Naive thymus-derived CD4-positive, alpha-beta T cell (primary cell): ENCODE measurements around the gene LIMD2. TPM values are rescaled to one million over a fixed set of nuclear protein-coding genes. Genes with fewer than 3 reads are reported as not detected.

Experiments
- ATAC-seq: fragments of 150-1000 bp; cut with Tn5 transposase; 2 replicates; pipeline ENCODE4 v1.10.0; 2021; ENCODE audit warnings: mild to moderate bottlenecking, moderate library complexity
- CTCF ChIA-PET: fragments of 350-600 bp; sonication (Branson Sonifier 250); formaldehyde crosslinking; loops from one replicate; lab custom pipeline; 2021; ENCODE audit warnings: antibody characterized with exemption; lab: Charles Lee
- POLR2A ChIA-PET: fragments of 350-600 bp; sonication (Branson Sonifier 250); formaldehyde crosslinking; loops from one replicate; lab custom pipeline; 2021; ENCODE audit warnings: antibody characterized with exemption, inconsistent platforms; lab: Charles Lee
- DNase-seq, 9 donors: peaks; one replicate each; pipeline versions ENCODE4 v3.0.0 to v3.0.0-alpha.2; 2020 to 2022; ENCODE audit warnings: mixed read lengths in 1 of 9
- H3K27ac ChIP-seq: one replicate; pipeline ENCODE4 v1.7.0; 2013; ENCODE audit warnings: mild to moderate bottlenecking, low read depth, low read length, moderate library complexity
- H3K27me3 ChIP-seq, 2 donors: one replicate each; pipeline ENCODE4 v1.7.0; 2013; ENCODE audit warnings: low read length in 2 of 2, mild to moderate bottlenecking in 2 of 2, moderate library complexity in 2 of 2; ENCODE audit not compliant: control insufficient read depth in 2 of 2, insufficient read depth in 2 of 2
- H3K36me3 ChIP-seq, 3 experiments: 1 replicate in 2 of 3; 2 replicates in 1 of 3; pipeline ENCODE4 v1.7.0; 2013; ENCODE audit warnings: low read length in 3 of 3, mild to moderate bottlenecking in 3 of 3, moderate library complexity in 1 of 3; ENCODE audit not compliant: insufficient read depth in 3 of 3, control insufficient read depth in 2 of 3
- H3K4me1 ChIP-seq, 2 donors: one replicate each; pipeline ENCODE4 v1.7.0; 2013; ENCODE audit warnings: low read length in 2 of 2, mild to moderate bottlenecking in 2 of 2, moderate library complexity in 1 of 2; ENCODE audit not compliant: control insufficient read depth in 2 of 2, insufficient read depth in 2 of 2
- H3K4me3 ChIP-seq: 2 replicates; pipeline ENCODE4 v1.7.0; 2013; ENCODE audit warnings: mild to moderate bottlenecking, low read length
- H3K9me3 ChIP-seq, 3 experiments: 1 replicate in 2 of 3; 2 replicates in 1 of 3; pipeline ENCODE4 v1.7.0; 2013; ENCODE audit warnings: low read length in 3 of 3; ENCODE audit not compliant: control insufficient read depth in 2 of 3
- H3K27ac Mint-ChIP-seq, 9 donors: one replicate each; pipeline ENCODE4 v1.8.0; 2020 to 2022; ENCODE audit warnings: mixed read lengths in 9 of 9, mild to moderate bottlenecking in 8 of 9, moderate library complexity in 5 of 9, inconsistent platforms in 2 of 9
- H3K27me3 Mint-ChIP-seq, 5 donors: one replicate each; pipeline ENCODE4 v1.8.0; 2021 to 2022; ENCODE audit warnings: mixed read lengths in 5 of 5, mild to moderate bottlenecking in 1 of 5
- H3K36me3 Mint-ChIP-seq, 5 donors: one replicate each; pipeline ENCODE4 v1.8.0; 2020 to 2022; ENCODE audit warnings: mixed read lengths in 5 of 5, mild to moderate bottlenecking in 3 of 5, inconsistent platforms in 1 of 5
- H3K4me1 Mint-ChIP-seq, 7 donors: one replicate each; pipeline ENCODE4 v1.8.0; 2020 to 2022; ENCODE audit warnings: mixed read lengths in 7 of 7, mild to moderate bottlenecking in 3 of 7, inconsistent platforms in 1 of 7
- H3K4me3 Mint-ChIP-seq, 10 donors: one replicate each; pipeline ENCODE4 v1.8.0; 2020 to 2022; ENCODE audit warnings: mild to moderate bottlenecking in 10 of 10, mixed read lengths in 10 of 10, moderate library complexity in 6 of 10, inconsistent platforms in 2 of 10
- H3K9me3 Mint-ChIP-seq, 11 donors: one replicate each; pipeline ENCODE4 v1.8.0; 2020 to 2022; ENCODE audit warnings: mixed read lengths in 11 of 11, mild to moderate bottlenecking in 4 of 11, inconsistent platforms in 1 of 11, moderate library complexity in 1 of 11
- intact Hi-C, 2 donors: fragments of 100-400 bp; cut with micrococcal nuclease; formaldehyde crosslinking; loops; one replicate each; pipeline ENCODE4 v1.15.1; 2023
- polyA plus RNA-seq, 2 donors: library from polyadenylated mRNA; unstranded; fragments of 300-500 nt; fragmentation: Illumina TruSeq; gene quantifications; one replicate each; pipeline ENCODE4 v1.2.3, GENCODE V29; 2021
- total RNA-seq, 6 experiments: library from RNA in 5 of 6; stranded (reverse) in 5 of 6; gene quantifications; 1 replicate in 5 of 6; 2 replicates in 1 of 6; pipeline ENCODE4 v1.2.3 and lab custom pipeline; 2021 to 2026

The LIMD2 gene
- total and polyA plus RNA-seq, 7 experiments from 2014 or later: 542 to 937 (median 595) TPM

- Histone ChIP-seq H3K27ac (peak overlapping the region; percentile 93), H3K9me3 (no peaks in the 10 kb centered on the region), H3K4me1 (peaks cover 41 to 44% of the 10 kb centered on the region in 2 donors), H3K27me3 (no peaks in the 10 kb centered on the region), H3K36me3 (peaks cover 6 to 56% (median 24%) of the 10 kb centered on the region in 3 experiments), H3K4me3 (peak overlapping the region; percentile 81)
- Mint-ChIP-seq H3K27ac (peak overlapping the region; percentile 89 to 100 (median 99)), H3K36me3 (peaks cover 3 to 33% (median 24%) of the 10 kb centered on the region in 5 donors), H3K4me1 (peaks cover 45 to 62% (median 47%) of the 10 kb centered on the region in 7 donors), H3K27me3 (no peaks in the 10 kb centered on the region), H3K9me3 (peaks cover 0 to 11% (median 0%) of the 10 kb centered on the region in 11 donors), H3K4me3 (peak overlapping the region; percentile 83 to 100 (median 98))
- peak in 8 of 9 donors; percentile 23 to 64 (median 54) for DNase-seq
- POLR2A ChIA-PET: interaction anchor here (0.7 to 7.5 kb wide), 21 partner anchors 10 to 449 kb away, joined by 3 to 810 read pairs (median 14); partner anchors contain the start of genes CCDC47, DDX42, FTSJ3 and MAP3K3
- ATAC-seq: no peak
- intact Hi-C loops: loop anchor here (5.0 kb wide), 2 partner anchors 84 to 269 kb away; no protein-coding TSS in a partner anchor
- CTCF ChIA-PET: interaction anchor here (0.9 to 7.8 kb wide), 4 partner anchors 13 to 132 kb away, joined by 3 to 198 read pairs (median 6); partner anchors contain the start of genes CCDC47 and DDX42
These were observed 3.5 kb downstream of the LIMD2 start for GRCh38 chr17:63696381-63696961.

DNA sequence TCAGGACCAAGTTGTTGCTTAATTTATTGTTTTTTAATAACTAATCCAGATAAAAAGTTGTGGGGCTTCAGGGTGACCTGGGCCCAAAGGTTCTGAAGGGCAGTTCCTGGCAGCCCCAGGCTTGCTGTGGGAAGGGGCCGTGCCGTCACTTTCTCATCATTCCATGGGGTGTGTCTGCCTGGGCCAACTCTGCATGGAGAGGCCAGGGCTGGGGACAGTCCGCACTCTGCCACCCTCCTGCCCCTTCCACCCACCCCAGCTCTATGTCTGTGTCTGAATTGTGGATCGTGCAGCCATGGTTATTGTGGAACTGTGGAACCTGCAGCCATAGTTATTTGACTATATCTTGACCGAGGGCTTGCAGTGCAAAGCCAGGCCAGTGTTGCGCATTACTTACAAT, 4.0 kb downstream of the LIMD2 start:
- CTCF ChIA-PET: interaction anchor here (0.5 to 7.8 kb wide), 4 partner anchors 13 to 139 kb away, joined by 3 to 198 read pairs (median 3); no protein-coding TSS in a partner anchor
- H3K9me3 ChIP-seq: no peaks in the 10 kb centered on the region
- H3K4me1 Mint-ChIP-seq: peaks cover 42 to 62% (median 49%) of the 10 kb centered on the region in 7 donors
- ATAC-seq (no peak), DNase-seq (peak in 3 of 9 donors; percentile 8 to 45 (median 14))
- peaks cover 0 to 13% (median 0%) of the 10 kb centered on the region in 11 donors for H3K9me3 Mint-ChIP-seq
- H3K27ac Mint-ChIP-seq: peak overlapping the region; percentile 89 to 100 (median 99)
- POLR2A ChIA-PET: interaction anchor here (0.5 to 7.5 kb wide), 26 partner anchors 9 to 450 kb away, joined by 3 to 810 read pairs (median 8); partner anchors contain the start of genes CCDC47, DDX42, FTSJ3 and MAP3K3
- H3K4me3 ChIP-seq: peak overlapping the region; percentile 81
- intact Hi-C loops: loop anchor here (5.0 kb wide), 2 partner anchors 84 to 269 kb away; no protein-coding TSS in a partner anchor
- H3K27me3 Mint-ChIP-seq: no peaks in the 10 kb centered on the region
- H3K27ac ChIP-seq: peak overlapping the region; percentile 93
- H3K4me3 Mint-ChIP-seq: peak overlapping the region; percentile 83 to 100 (median 98)
- H3K4me1 ChIP-seq: peaks cover 36 to 44% of the 10 kb centered on the region in 2 donors
- H3K36me3 ChIP-seq: peaks cover 6 to 61% (median 24%) of the 10 kb centered on the region in 3 experiments
- no peaks in the 10 kb centered on the region for H3K27me3 ChIP-seq
- peaks cover 3 to 36% (median 24%) of the 10 kb centered on the region in 5 donors for H3K36me3 Mint-ChIP-seq

DNA sequence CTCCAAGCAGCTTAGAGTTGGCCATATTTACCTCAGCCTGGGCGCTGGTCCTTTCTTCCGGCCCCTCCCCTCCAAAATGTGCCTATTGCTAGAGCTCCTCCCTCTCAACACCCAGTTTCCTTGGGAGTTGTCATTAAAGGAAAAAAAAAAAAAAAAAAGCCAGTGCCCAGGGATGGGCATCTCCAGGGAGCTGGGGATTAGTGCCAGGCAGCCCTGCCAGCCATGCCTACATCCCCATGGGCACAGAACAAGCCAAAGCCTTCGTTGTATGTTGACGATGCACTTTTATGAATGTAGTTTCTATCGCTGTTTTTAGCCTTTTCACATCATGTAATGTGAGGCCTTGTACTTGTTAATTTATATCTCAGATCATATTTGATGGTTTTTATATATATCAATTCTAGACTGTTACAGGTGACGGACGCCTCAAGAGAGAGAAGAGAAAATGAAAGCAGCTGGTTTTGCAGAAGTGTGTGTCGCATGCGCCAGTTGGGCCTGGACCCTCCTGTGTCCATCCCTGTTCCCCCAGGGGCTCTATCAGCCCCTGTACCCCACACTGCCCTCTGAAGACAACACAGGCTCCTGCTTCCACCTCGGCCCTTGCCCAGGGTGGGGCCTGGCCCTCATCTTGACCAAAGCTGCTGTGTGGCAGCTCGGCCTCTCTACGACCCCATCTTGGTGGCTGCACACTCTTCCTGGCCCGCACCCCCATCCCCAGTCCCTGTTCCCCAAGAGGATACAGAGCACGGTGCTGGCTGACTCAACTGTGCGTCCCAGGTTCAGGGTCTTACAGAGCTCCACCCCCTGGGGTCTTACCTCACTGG, 4.8 kb downstream of the LIMD2 start:
- no peaks in the 10 kb centered on the region for H3K27me3 ChIP-seq
- Mint-ChIP-seq H3K4me3 (peak overlapping the region; percentile 20 to 100 (median 89)), H3K4me1 (peaks cover 42 to 63% (median 50%) of the 10 kb centered on the region in 7 donors), H3K27ac (peak overlapping the region; percentile 66 to 99 (median 95)), H3K27me3 (no peaks in the 10 kb centered on the region), H3K36me3 (peaks cover 3 to 43% (median 28%) of the 10 kb centered on the region in 5 donors), H3K9me3 (peaks cover 0 to 13% (median 0%) of the 10 kb centered on the region in 11 donors)
- H3K9me3 ChIP-seq: no peaks in the 10 kb centered on the region
- CTCF ChIA-PET: interaction anchor here (0.5 to 7.8 kb wide), 8 partner anchors 12 to 139 kb away, joined by 3 to 198 read pairs (median 4); no protein-coding TSS in a partner anchor
- H3K4me1 ChIP-seq: peaks cover 35 to 44% of the 10 kb centered on the region in 2 donors
- ATAC-seq (no peak), DNase-seq (peak in 6 of 9 donors; percentile 20 to 44 (median 34))
- intact Hi-C loops: loop anchor here (5.0 kb wide), 2 partner anchors 83 to 268 kb away; no protein-coding TSS in a partner anchor
- peak overlapping the region; percentile 93 for H3K27ac ChIP-seq
- H3K36me3 ChIP-seq: peaks cover 6 to 69% (median 29%) of the 10 kb centered on the region in 3 experiments
- POLR2A ChIA-PET: interaction anchor here (0.5 to 7.5 kb wide), 37 partner anchors 7 to 450 kb away, joined by 3 to 810 read pairs (median 4); partner anchors contain the start of genes CCDC47, CYB561, DCAF7 and DDX42
- H3K4me3 ChIP-seq: peak overlapping the region; percentile 9

- peaks cover 42 to 63% (median 50%) of the 10 kb centered on the region in 7 donors for H3K4me1 Mint-ChIP-seq
- POLR2A ChIA-PET: interaction anchor here (0.5 to 7.5 kb wide), 33 partner anchors 8 to 1294 kb away, joined by 3 to 810 read pairs (median 6); partner anchors contain the start of genes CCDC47, CYB561, DCAF7 and DDX42
- peak overlapping the region; percentile 93 for H3K27ac ChIP-seq
- peak in 5 of 9 donors; percentile 30 to 51 (median 40) for DNase-seq
- peak overlapping the region; percentile 2 to 100 (median 89) for H3K4me3 Mint-ChIP-seq
- H3K4me1 ChIP-seq: peaks cover 35 to 44% of the 10 kb centered on the region in 2 donors
- H3K4me3 ChIP-seq: no peak overlapping the region
- CTCF ChIA-PET: interaction anchor here (0.7 to 7.8 kb wide), 5 partner anchors 16 to 104 kb away, joined by 3 to 198 read pairs (median 5); no protein-coding TSS in a partner anchor
- peaks cover 3 to 47% (median 28%) of the 10 kb centered on the region in 5 donors for H3K36me3 Mint-ChIP-seq
- no peaks in the 10 kb centered on the region for H3K9me3 ChIP-seq
- H3K27ac Mint-ChIP-seq: peak overlapping the region; percentile 66 to 99 (median 95)
- peaks cover 6 to 76% (median 34%) of the 10 kb centered on the region in 3 experiments for H3K36me3 ChIP-seq
- no peaks in the 10 kb centered on the region for H3K27me3 Mint-ChIP-seq
- no peaks in the 10 kb centered on the region for H3K27me3 ChIP-seq
- ATAC-seq: no peak
- H3K9me3 Mint-ChIP-seq: peaks cover 0 to 13% (median 0%) of the 10 kb centered on the region in 11 donors
- intact Hi-C loops: no loop called here
These were observed 5.5 kb downstream of the LIMD2 start for GRCh38 chr17:63694229-63694949.

DNA sequence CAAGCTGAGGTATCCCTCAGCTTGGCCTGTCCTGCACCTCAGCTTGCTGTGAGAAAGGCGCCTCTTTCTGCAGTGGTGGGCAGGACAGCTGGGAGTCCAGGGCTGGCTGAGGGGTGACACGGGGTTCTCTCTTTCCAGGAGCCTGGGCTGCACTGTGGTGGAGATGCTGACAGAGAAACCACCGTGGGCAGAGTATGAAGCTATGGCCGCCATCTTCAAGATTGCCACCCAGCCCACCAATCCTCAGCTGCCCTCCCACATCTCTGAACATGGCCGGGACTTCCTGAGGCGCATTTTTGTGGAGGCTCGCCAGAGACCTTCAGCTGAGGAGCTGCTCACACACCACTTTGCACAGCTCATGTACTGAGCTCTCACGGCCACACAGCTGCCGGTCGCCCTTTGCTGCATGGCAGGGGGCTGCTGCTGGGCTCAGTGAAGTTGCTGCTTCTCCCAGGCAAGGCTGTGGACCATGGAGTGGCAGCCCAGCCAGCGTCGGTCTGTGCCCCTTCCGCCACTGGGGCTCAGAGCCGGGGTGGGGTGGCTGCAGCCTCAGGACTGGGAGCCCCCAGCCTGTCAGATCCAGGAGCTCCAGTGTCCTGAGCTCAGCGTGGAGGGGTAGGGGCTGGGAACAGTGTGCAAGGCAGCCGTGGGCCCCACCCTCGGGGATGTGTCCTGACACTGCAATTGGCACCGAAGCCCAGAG, 6.4 kb downstream of the LIMD2 start:
- Histone ChIP-seq H3K4me3 (no peak overlapping the region), H3K4me1 (peaks cover 35 to 44% of the 10 kb centered on the region in 2 donors), H3K27me3 (no peaks in the 10 kb centered on the region), H3K9me3 (no peaks in the 10 kb centered on the region), H3K36me3 (peaks cover 6 to 78% (median 28%) of the 10 kb centered on the region in 3 experiments), H3K27ac (peak overlapping the region; percentile 93)
- Mint-ChIP-seq H3K4me3 (peak overlapping the region in 8 of 10 donors; percentile 16 to 99 (median 52)), H3K4me1 (peaks cover 42 to 63% (median 50%) of the 10 kb centered on the region in 7 donors), H3K9me3 (peaks cover 0 to 11% (median 0%) of the 10 kb centered on the region in 11 donors), H3K36me3 (peaks cover 3 to 48% (median 27%) of the 10 kb centered on the region in 5 donors), H3K27me3 (no peaks in the 10 kb centered on the region), H3K27ac (peak overlapping the region; percentile 48 to 99 (median 84))
- DNase-seq (peak in 2 of 9 donors; percentile 7 to 18), ATAC-seq (no peak)
- CTCF ChIA-PET: interaction anchor here (7.8 kb wide), 1 partner anchor 16 kb away, joined by 198 read pairs; no protein-coding TSS in a partner anchor
- POLR2A ChIA-PET: interaction anchor here (0.5 to 7.5 kb wide), 20 partner anchors 7 to 1295 kb away, joined by 3 to 810 read pairs (median 22); partner anchors contain the start of genes CCDC47, CYB561, DDX42 and MAP3K3
- intact Hi-C loops: no loop called here
